HG03064 (cell line): Measurements from ENCODE around the gene HS3ST5.

Source experiments
- ATAC-seq: cut with Tn5 transposase; IDR thresholded peaks from one replicate; pipeline ENCODE4 v1.9.1; 2021; ENCODE audit warnings: low read depth; ENCODE audit not compliant: unreplicated experiment

Gene HS3ST5, protein sequence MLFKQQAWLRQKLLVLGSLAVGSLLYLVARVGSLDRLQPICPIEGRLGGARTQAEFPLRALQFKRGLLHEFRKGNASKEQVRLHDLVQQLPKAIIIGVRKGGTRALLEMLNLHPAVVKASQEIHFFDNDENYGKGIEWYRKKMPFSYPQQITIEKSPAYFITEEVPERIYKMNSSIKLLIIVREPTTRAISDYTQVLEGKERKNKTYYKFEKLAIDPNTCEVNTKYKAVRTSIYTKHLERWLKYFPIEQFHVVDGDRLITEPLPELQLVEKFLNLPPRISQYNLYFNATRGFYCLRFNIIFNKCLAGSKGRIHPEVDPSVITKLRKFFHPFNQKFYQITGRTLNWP

DNA sequence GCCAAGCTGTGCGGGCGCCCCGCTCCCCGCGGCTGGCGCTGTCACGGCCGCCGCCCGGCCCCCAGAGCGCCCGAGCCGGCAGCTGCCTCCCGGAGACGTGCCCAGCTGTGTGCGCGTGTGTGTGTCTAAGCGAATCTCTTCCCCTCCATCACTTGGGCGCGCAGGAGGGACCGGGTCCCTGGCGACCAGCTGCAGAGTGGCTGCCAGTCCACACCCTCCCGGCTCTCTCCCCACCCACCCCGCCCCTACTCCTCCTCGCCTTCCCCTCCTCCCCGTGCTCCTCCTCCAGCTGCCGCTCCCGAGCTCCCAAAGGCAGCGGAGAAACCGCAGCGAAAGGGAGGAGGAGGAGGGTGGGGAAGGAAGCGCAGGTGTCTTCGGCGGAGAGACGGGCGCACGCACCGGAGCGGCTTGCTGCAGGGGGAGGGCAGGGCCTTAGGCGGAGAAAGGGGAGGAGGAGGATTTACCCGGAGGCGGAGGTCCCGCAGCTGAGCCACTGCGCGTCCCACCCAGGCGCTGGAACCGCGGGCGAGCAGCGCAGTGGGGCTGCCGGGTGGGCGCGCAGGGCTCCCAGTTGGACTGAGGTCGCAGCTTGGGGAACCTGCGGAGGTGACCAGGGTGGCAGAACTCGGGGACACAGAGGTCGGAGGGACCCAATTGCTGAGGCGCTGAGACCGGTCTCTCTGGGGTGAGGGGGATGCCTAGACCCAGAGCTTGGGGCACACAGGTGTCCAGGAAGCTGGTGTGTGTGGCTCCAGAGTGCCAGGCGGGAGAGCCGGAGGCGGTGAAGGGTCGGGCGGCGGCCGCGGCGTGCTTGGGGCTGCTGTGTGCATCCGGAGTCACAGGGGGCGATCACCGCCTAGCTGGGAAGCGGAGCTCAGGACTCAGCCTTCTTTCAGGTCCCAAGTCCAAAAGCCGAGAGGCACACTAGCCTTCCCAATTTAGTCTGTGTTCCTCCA, at the start of gene HS3ST5:
TSS of gene HS3ST5 (minus strand) at position 198 of the 956 bp plus-strand sequence. CDS start 280,178 bp downstream, outside the sequence.
- no peak for ATAC-seq

DNA sequence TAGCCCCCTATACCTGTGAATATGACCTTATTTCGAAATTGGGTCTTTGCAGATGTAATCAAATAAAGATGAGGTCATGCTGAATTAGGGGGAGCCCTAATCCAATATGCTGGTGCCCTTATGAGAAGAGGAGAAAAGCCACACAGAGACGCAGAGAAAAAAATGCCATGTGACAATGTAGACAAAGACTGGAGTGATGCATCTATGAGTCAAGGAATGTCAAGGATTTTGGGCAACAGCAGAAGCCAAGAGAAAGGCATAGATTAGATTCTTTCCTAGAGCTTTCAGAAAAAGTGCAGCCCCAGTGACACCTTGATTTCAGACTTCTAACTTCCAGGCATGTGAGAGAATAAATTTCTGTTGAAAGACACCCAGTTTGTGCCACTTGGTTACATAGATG, 47.4 kb upstream of the HS3ST5 start:
- ATAC-seq = no peak

DNA sequence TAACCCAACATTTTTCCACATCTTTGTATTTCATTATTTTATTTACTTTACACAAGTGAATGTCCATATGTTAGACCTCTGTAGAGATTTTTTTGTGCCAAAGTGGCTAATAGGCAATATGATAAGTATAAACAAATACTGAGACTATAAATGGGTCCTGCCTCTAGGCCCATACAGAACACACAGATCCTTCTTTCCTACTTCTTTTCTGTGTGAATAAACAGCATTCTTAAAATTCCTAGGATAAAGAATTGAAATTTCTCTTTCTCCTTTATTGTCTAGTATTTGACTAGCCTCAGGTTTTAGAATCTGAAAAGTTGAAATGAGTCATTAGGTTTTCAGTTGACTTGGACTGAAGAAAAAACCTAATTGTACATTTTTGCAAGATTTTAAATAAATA, 46.3 kb upstream of the HS3ST5 start:
- ATAC-seq = no peak

DNA sequence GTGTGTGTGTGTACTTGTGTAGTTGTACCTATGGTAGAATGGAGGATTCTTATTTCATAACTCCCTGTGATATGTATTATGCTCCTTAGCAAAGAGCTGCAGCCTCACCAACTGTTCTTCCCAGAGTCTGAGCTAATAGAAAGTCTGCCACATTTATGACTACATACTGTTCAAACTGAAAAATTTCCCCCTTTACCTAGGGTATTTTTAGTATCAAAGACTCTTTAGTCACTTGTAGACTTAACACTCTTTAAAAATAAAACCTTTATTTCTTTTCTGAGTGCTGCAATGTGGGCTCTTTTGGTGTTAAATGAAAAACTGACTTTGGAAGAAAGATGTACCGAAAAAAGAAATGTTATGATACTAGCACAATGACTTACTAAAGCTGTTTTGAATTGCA, 39.6 kb upstream of the HS3ST5 start:
- no peak for ATAC-seq

DNA sequence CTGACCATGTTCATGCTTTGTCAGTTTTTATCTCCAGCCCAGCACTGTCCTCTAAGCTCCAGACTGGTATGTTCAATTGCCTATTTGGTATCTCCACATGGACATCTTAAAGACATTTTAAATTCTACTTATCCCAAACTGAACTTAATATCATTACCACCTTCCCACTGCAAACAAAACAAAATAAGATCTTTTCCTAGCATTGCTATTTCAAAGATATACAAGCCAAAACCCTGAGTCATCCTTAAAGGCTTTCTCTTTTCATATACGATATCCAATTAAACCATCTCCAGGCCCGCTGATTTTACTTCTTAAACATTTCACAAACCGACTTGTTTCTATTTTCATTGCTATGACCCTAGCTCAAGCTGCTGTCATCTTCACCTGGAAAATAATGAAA, 35.1 kb upstream of the HS3ST5 start:
- no peak for ATAC-seq

DNA sequence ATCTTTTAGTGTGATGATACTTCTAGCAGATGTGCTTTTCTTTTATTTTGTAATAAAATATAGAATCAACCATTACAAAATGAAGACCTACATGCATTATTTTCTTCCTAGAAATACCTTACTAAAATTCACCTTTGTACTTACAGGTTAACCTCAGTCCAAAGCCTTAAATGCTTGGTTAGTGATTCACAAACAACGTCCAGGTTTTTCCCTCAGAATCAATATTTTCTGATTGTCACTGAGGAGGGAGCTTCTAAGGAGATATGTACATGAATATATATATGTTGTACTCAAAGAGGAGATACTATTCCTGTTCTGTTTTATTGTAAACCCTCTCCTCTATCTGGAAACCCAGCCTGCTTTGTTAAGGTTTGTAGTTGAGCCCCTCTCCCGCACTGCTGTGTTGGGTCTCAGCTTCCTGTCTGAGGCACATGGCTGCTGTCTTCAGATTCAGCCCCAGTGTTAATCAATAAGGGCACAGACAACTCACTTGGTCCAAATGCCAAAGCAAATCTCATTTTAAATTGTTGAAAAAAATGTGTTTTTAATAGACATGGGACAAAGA, 33.9 kb upstream of the HS3ST5 start:
- no peak for ATAC-seq

DNA sequence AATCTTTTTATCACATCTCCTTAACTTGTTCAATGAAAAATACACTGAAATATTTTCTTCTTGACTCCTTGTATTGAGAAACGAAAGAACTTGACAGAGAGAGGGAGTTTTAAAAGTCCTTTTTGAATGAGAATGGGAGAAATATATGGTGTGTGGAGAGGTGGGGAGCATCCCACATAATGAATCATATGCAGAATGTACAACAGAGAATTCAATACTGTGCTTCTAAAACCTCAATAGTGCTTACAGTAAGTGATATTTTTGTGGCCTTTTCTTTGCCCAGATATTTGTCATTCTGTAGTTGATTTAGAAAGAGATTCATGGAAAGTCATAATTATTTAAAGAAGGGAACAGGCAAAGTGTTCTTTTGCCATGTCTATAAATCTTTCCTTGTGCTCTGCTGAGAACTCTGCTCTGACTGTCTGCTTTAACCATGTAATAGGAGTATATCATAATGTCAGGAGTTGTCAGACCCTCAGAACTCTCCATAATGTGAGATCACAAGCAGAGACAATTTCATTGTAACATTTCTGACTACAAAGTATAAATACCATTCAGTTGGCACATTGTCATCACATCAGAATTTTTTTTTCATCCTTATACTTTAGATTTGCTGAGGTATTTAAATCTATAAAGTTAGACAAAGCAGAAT, 32.8 kb upstream of the HS3ST5 start:
- no peak for ATAC-seq

DNA sequence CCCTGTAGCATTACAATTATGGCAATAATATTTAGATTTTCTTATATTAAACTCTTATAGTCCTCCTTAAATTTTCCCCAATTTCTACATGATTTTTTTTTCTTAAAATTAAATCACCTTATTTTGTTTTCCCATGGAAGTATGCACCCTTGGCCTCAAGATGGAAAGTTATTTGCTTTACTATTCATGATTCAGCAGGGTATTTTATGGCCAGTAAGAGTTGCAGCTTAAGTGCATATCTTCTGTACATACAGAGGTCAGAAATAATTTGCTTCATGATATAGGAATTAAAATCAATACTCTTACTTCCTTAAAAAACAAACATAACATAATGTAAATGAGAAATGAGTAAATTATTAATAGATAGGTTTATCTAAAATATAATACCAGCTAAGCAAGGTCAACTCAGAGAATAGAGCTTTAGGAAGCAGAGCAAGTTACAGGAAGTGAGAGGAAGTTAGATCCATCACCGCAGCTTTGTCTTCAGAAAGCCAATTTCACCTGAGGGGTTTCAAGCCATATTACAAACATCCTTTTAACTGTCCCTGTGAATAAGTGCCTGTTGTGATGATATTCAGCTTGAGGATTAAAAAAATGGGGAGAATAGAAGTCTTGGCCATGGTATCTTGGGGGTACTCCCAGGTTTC, 24.6 kb upstream of the HS3ST5 start:
- no peak for ATAC-seq

DNA sequence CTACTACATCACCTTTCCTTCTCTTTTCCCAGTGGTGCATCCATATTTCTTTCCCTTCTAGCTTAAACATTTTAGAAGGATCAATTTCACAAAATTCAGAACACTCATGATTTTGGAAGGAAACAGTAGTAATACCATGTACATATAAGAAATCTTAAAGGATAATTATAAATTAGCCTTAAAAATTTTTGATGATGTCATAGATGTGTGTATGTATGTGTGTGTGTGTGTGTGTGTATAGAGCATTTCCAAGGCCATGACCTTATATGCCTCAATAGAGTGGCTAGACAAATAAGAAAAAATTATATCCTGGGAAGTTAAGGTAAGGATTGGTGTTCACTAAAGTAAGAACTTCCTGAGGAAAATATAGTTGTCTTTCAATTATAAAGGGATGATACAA, 24.1 kb upstream of the HS3ST5 start:
- ATAC-seq = no peak

DNA sequence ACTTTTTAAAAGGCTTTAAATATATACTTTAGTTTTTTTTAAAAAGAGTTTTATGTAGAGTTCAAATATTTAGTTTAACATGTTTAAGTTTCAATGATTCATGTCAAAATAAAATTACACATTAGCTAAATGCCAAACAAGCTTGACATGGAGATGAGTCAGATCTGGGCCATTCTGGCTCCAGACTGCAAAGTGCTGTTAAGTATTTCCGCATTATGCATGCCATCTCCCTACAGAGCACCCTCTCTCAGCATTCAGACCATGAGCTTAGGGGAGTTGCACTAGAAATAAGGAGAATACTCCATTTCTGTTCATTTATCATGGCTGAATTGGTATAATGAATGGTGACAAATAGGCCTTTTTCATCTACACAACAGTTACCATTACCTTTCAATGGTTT, 21.5 kb upstream of the HS3ST5 start:
- ATAC-seq = no peak

DNA sequence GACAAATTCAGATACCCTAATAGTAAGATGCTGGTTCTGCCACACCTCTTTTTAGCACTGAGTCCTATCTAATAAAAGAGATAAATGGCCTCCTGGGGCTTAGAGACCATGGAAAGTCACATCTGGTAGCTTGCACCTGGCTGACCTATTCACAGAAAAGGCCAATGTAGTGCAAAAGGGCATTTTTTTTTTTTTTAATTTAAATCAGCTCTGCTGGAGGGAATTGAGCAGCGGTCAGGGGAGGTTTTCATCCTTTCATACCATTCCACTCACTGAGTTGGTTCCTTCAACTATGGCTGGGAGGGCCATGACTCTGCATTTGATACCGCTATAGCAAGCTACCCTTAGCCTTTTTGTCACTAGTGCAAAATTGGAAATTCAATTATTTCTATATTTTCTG, 20.1 kb upstream of the HS3ST5 start:
- no peak for ATAC-seq

DNA sequence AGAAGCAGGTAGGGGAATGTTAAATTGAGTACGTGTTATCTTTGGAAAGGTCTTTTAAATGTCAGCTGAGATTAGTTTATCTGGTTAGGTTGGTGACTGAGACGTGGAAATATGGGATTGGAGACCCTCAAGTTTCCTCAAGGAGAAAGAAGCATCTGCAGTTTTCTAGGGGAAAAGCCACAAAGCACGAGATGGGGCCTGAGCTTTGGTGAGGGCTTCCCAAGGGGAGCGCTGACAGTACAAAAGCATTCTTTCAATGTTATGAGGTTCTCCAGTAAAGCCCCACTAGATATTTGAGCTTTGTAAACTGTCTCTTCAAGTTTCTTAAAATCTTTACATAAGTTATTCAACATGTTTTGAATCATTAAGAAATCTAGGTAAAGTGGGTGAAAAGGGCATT, 19.6 kb upstream of the HS3ST5 start:
- no peak for ATAC-seq

DNA sequence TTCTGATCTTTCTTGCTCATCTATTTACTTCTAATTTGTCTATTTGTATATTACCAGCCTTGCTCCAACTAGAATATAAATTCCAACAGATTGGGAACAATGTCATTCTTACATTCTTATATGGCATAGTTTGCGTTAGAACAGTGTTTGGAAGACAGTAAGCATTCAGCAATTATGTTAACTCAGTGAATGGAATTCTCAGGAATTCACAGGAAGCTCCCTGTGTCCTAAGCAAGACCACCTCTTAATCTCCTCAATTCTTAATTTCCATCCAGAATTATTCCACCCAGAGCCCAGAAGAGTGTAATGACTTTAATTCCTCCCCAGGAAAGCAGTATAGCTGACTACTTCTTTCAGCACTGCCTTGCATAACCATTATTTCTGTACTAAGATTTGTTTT, 18.2 kb upstream of the HS3ST5 start:
- no peak for ATAC-seq

DNA sequence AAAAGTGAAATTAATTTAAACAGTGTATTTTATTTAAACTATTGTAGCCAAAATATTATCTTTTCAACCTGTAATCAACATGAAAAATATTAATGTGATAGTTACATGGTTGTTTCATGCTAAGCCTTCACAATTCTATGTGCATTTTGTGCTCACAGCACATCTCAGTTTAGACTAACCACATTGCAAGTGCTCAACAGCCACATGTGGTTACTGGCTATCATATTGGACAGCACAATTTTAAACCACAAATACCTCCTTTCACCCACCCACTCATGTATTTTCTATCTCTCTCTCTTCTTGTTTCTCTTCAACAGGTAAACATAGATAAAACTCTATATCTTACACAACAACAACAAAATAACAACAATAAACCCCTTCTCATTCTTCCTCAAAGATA, 12.5 kb upstream of the HS3ST5 start:
- no peak for ATAC-seq

DNA sequence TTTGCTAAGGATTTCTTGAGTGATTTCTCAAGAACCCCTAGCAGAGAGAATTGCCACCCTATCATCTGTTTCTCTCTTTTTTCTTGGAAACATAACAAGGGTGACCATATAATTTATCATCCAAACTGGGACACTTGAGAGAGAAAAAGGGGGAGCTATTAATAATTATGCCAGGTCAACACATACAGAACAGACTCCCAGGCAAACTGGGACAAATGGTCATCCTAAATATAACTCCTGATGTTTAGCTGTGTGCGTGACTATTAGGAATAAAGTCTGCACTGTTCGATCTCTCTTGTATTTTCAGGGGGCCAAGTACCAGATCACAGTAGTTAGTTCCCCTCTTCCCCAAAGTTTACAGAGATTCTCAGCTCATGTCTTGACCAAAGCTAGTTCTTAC, 11.7 kb upstream of the HS3ST5 start:
- ATAC-seq = no peak

DNA sequence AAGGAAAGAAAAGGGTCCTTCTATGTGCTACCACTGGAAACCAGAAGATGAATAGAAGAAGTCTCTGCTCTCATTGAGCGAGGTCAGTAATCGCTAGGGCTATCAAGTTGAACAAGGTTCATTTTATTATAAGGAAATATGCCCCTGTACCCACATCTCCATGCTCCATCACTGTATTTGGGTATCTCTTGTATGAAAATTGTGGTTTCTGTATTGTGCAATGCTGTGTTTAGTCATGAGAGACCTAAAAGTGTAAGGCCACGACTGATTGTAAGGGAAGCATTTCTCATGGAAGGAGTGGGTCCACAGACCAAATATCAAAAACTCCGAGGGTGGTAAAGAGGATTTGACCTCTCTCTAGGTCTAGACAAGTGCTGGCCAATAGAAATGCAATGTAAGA, 3.6 kb upstream of the HS3ST5 start:
- no peak for ATAC-seq

DNA sequence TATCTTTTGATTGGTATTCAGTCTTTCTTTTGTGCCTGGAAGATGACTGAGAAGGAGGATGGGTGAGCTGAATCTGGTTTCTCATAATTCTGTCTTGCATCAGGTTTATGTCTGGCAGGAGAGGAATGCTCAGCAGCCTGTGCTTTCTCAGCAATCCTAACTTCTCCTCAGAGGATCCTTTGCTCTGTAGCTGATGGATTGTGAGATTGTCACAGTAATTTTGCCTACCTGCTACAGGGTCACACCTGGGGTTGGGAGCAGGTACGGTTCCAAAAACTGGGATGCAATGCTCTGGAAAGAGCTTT, 2.1 kb upstream of the HS3ST5 start:
- no peak for ATAC-seq

DNA sequence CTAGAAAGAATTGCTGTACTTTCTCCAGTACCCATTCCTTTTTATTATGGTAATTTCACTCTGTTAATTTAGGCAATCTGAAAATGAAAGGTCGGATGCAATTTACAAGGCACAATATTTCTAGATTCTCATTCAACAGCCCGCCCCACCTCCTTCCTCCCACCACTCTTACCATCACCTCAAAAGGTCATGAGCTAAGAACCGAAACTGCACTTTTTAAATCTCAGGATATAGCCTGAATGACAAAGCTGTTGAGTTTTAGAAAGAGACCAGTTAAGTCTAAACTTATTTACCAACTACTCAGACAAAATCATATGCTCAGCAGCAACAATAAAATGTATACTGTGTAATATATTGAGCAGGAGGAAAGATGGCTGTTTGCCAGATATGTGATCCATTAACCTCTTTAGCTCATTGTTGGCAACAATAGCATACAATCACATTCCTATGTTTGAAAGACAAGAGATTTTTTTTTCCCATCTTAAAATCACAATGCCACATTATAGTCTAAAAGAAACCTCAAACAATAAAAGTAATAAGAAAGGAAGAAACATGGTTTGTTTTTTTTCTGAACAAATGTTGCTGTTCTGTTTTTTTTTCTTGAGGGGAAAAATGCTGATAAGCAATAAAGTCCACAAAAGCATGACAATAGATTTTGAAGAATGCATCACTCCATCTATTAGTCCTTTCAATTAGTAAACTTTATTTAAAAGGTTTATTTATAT, 1.6 kb upstream of the HS3ST5 start:
- no peak for ATAC-seq

DNA sequence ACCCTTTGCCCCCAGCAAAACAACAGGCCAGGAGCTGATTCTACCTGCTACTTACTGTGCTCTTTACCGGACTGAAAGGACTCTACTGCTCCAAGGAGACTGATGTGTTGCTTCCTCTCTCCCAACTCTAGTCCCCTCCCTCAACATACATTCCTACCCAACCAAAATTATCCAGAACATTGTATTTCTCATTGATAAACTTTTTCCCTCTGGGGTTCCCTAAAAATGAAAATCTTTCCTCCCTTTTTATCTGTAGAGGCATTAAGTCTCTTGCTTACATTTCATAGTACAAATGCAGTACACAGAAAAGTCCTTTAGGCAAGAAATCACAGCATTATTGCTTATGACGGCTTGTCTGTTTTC, 940 bp upstream of the HS3ST5 start:
- ATAC-seq = no peak
